ENCODE data around the gene LGALS3BP.
A peak's percentile ranks its signal among the peaks of the same experiment; 100 is the strongest.

The LGALS3BP gene

DNA sequence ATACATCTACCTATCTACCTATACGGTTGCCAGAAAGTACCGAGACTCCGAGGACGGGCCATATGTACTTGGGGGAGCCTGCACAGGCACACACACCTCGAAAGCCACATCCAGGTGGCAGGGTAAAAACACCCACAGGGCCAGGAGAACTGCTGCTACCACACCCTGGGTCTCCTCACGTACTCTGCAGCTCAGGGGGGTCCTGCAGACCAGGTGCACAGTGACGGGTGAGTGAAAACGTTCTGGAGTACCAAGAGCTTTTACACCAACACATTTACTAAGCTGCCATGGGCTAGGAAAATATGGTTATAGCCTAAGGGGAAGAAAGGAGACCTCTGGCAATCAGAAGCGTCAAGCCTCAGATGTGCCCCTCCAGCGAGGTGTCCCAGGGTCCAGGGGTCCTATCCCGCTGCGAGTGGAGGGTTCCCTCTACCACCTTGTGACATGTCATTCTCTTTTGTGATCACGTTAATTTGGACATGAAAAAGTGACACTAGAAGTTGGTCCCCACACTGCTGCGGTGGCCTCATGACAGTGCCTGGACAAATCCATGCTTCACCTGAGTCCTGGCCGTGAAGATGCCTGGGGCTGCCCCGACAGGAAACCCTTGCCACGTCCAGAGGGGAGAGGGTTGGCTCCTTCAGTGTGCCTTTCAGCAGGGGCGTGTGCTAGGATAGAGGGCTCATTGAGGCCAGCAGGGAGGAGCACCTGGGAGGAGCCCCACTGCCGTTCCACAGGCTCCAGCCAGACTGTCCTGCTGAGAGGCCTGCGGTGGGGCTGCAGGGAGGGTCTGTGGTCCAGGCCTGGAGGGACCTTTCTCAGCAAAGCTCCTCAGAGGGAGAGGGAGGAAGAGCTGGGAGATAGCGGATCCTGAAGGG lies 28.0 kb upstream of the LGALS3BP start:
- Mint-ChIP-seq H3K4me1 (peaks cover 54% of the 10 kb centered on the region), H3K9me3 (no peaks in the 10 kb centered on the region), H3K4me3 (peak overlapping the region; percentile 81), H3K36me3 (peaks cover 18% of the 10 kb centered on the region), H3K27ac (peak overlapping the region; percentile 95), H3K27me3 (peaks cover 14% of the 10 kb centered on the region)
- CTCF ChIA-PET, result no interaction called here
- peak; percentile 38 for DNase-seq

DNA sequence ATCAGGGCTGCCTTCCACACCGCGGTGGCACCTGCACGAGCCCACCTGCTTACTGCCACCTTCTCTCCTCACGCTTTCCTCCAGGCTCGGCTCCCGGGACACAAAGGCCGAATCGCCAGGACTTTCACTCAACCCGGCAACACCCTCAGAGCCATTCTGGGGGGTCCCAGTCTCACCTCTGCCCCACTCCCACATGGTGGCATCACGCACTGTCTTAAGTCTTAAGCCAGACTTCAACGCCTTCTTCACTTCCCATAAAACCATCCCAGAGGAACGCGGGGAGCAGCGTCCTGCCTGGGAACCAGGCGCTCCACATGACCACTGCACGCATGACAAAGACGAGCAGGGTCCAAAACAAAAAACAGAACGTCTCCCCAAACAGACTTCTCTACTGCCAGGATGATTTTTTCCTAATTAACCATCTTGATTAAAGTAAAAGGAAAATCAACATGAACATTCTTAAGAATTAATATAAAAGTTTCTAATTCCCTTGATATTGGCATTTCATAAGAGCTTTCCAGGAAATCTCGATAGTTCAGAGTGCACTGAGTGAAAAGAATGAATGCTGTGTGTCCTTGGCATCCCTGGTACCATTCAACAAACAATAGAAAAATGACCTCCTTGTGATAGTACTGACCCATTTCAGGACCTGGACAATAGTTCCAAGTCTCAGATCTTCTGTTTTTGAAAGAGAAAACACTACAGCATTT lies 27.2 kb upstream of the LGALS3BP start:
- DNase-seq, result peak; percentile 17
- CTCF ChIA-PET, result no interaction called here
- H3K4me3 Mint-ChIP-seq, result peak overlapping the region; percentile 81
- H3K36me3 Mint-ChIP-seq, result peaks cover 24% of the 10 kb centered on the region
- peak overlapping the region; percentile 75 for H3K27ac Mint-ChIP-seq
- H3K9me3 Mint-ChIP-seq, result no peaks in the 10 kb centered on the region
- peaks cover 54% of the 10 kb centered on the region for H3K4me1 Mint-ChIP-seq
- H3K27me3 Mint-ChIP-seq, result peaks cover 6% of the 10 kb centered on the region

DNA sequence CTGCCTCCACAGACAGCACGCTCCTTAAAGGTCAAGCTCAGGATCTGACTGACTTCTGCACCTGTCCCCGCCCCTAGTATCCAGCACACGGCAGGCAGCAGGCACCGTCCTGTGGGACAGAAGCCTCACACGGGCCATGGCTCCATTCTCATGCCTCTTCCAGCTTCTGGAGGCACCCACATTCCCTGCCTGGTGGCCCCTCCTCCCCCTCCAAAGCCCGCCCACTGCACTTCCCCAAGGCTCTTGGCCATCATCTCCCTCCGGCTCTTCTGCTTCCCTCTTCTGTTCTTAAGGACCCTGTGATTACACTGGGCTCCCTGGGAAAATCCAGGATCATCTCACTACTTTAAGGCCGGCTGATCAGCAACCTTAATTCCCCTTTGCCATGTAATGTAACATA lies 26.3 kb upstream of the LGALS3BP start:
- peaks cover 54% of the 10 kb centered on the region for H3K4me1 Mint-ChIP-seq
- H3K4me3 Mint-ChIP-seq, result no peak overlapping the region
- peaks cover 5% of the 10 kb centered on the region for H3K27me3 Mint-ChIP-seq
- CTCF ChIA-PET, result interaction anchor here (1.1 kb wide), 1 partner anchor 13 kb away, joined by 3 read pairs; no protein-coding TSS in a partner anchor
- no peaks in the 10 kb centered on the region for H3K9me3 Mint-ChIP-seq
- H3K36me3 Mint-ChIP-seq, result peaks cover 28% of the 10 kb centered on the region
- peak overlapping the region; percentile 84 for H3K27ac Mint-ChIP-seq
- peak; percentile 15 for DNase-seq

DNA sequence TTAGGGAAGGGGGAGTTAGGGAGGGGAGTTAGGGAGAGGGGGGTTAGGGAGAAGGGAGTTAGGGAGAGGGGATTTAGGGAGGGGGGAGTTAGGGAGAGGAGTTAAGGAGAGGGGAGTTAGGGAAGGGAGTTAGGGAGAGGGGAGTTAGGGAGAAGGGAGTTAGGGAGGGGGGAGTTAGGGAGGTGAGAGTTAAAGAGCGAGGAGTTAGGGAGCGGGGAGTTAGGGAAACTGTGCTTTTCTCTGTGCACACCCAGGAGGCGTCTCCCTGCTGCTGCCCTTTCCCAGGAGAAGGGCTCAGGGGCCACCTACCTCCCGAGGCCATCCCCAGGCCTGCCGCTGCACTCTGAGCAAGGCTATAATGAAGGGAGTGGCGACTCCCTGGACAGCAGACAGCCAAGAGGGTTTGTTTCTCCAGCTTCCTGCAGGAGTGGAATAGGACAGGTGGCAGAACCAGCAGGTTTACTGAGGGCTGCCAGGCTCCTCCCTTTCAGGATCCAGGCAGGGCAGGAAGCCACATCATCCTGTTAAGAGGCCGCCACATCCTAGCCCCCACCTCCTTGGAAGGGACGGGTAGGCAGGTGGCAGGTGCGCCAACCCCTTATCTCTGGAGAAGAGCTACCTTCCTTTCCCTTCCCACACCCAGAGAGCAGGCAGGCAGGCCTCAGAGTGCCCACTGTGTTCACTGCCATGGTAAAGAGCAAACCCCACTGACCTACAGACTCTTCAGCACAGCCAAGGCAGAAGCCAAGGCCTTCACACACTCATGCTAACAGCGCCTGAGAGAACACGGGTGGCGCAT lies 25.5 kb upstream of the LGALS3BP start:
- CTCF ChIA-PET, result interaction anchor here (0.5 to 1.1 kb wide), 2 partner anchors 12 to 395 kb away, joined by 3 read pairs; no protein-coding TSS in a partner anchor
- peaks cover 48% of the 10 kb centered on the region for H3K4me1 Mint-ChIP-seq
- peaks cover 5% of the 10 kb centered on the region for H3K27me3 Mint-ChIP-seq
- DNase-seq, result peak; percentile 54
- H3K27ac Mint-ChIP-seq, result peak overlapping the region; percentile 84
- H3K36me3 Mint-ChIP-seq, result peaks cover 35% of the 10 kb centered on the region
- H3K9me3 Mint-ChIP-seq, result no peaks in the 10 kb centered on the region
- H3K4me3 Mint-ChIP-seq, result no peak overlapping the region

DNA sequence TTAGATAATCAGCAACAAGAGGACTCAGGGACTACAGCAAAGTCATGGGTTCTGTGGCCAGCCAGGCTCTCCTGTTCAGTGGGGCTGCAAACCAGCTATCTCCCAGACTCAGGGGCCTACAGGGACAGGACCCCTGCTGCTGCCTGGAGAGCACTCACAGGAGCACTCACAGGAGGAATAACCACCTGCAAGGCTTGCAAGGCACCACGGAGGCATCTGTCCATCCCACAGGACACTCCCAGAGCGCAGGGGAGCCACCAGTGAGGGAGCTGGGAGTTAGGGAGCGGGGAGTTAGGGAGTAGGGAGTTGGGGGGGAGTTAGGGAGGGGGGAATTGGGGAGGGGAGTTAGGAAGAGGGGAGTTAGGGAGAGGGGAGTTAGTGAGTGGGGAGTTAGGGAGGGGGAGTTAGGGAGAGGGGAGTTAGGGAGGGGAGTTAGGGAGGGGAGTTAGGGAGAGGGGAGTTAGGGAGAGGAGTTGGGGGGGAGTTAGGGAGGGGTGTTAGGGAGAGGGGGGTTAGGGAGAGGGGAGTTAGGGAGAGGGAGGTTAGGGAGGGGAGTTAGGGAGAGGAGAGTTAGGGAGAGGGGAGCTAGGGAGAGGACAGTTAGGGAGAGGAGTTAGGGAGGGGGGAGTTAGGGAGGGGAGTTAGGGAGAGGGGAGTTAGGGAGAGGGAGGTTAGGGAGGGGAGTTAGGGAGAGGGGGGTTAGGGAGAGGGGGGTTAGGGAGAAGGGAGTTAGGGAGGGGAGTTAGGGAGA lies 24.1 kb upstream of the LGALS3BP start:
- Mint-ChIP-seq H3K4me1 (peaks cover 41% of the 10 kb centered on the region), H3K4me3 (no peak overlapping the region), H3K9me3 (no peaks in the 10 kb centered on the region), H3K27ac (no peak overlapping the region), H3K27me3 (no peaks in the 10 kb centered on the region), H3K36me3 (peaks cover 37% of the 10 kb centered on the region)
- peak; percentile 8 for DNase-seq
- CTCF ChIA-PET, result interaction anchor here (0.9 kb wide), 1 partner anchor 39 kb away, joined by 3 read pairs; no protein-coding TSS in a partner anchor

DNA sequence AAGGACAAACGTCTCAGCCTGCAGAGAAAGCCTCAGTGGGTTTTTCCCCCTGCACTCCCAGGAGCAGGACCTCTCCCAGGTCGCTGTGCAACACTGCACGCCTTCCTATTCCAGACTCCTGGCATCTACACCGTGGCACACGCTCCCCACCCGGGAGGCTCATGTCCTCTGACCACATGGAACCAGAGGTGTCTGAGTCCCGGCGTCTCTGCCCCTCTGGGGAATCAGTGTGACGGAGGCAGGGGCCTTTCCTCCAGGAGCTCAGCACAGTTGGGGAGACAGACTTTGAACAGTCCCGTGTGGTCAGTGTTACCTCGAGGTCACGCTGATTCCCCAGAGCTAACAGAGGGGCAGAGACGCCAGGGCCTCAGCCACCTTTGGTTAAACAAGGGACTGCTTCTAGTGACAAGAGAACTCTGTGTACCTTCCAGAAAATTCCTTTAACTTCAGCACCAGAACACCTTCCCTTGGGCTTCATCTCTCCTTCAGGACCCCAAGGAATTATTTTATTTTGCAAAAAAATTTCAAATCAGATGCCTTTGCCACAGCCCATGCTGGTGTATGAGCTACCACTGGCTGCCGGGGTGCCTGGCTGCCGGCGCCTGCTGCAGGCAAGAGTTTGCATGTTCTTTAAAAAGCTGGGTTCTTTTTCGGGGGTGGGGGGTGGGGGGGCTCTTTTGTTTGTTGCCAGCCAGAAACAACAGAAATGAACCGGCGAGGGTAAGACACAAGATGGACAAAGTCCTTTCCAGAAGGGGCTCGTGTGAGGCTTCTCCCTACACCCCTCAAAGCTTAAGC lies 23.3 kb upstream of the LGALS3BP start:
- no peaks in the 10 kb centered on the region for H3K27me3 Mint-ChIP-seq

DNA sequence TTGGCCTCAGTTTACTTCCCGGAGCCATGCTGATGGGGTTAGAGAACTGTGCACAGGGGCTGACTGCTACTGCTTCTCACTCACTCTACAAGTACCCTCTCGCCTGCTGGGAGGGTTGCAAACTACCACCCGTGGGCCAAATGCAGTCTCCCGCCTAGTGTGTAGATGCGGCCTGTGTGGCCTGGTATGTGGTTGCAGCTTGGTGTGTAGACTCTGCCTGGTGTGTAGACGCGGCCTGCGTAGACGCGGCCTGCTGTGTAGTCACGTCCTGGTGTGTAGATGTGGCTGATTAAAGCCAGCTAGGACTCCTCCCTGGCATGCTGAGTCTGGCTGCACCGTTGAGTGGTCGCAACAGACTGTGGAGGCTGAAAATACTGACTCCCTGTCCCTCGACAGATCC lies 22.6 kb upstream of the LGALS3BP start:
- peaks cover 34% of the 10 kb centered on the region for H3K36me3 Mint-ChIP-seq
- H3K9me3 Mint-ChIP-seq, result no peaks in the 10 kb centered on the region
- H3K4me3 Mint-ChIP-seq, result no peak overlapping the region
- peak overlapping the region; percentile 20 for H3K27ac Mint-ChIP-seq
- DNase-seq, result peak; percentile 14
- CTCF ChIA-PET, result no interaction called here
- H3K4me1 Mint-ChIP-seq, result peaks cover 26% of the 10 kb centered on the region
- no peaks in the 10 kb centered on the region for H3K27me3 Mint-ChIP-seq

More for the DNA sequence above, 23.3 kb upstream of the LGALS3BP start:
- H3K9me3 Mint-ChIP-seq, result no peaks in the 10 kb centered on the region
- DNase-seq, result peak; percentile 12
- peaks cover 33% of the 10 kb centered on the region for H3K36me3 Mint-ChIP-seq
- no peak overlapping the region for H3K4me3 Mint-ChIP-seq
- peaks cover 33% of the 10 kb centered on the region for H3K4me1 Mint-ChIP-seq
- H3K27ac Mint-ChIP-seq, result no peak overlapping the region
- CTCF ChIA-PET, result interaction anchor here (0.9 kb wide), 1 partner anchor 39 kb away, joined by 3 read pairs; no protein-coding TSS in a partner anchor

DNA sequence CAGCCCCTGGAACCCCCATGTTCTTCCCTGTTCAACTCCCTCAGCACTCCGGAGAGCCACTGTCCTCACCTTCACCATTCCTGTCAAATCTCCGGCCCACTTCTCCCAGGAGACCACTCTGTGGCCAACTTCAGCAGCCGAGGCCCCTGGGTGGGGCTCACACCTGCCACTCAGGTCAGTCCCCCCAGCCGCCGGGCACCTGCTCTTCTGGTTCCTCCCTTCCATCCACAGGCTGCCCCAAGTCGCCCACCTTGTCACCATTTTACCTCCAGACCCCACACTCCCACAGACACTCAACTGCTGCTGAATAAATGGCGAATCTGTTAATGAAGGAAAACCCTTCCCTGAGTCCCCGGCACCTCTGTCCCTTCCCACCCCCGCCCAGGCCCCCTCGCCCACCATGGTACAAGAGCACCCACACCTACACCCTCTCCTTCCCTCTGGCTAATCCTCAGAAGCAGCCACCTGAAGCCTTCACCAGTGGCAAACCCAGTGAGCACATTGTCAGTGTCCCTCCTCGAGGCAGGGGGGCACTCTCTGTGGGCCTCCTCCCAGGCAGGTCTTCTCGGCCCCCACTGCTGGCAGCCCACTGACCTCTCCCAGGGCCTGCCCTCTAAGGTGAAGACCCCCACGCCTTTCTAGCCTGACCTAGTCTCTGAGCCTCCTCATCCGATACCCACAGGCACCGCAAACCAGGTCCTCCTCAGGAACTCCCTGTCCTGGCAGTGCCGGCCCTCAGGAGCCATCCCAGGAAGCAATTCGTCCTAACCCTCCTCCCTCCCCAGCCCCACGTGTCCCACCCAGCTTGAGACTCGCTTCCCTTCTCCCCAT lies 21.7 kb upstream of the LGALS3BP start:
- no peak overlapping the region for H3K4me3 Mint-ChIP-seq
- peaks cover 36% of the 10 kb centered on the region for H3K36me3 Mint-ChIP-seq
- CTCF ChIA-PET, result no interaction called here
- H3K4me1 Mint-ChIP-seq, result peaks cover 17% of the 10 kb centered on the region
- H3K27me3 Mint-ChIP-seq, result no peaks in the 10 kb centered on the region
- peak; percentile 11 for DNase-seq
- H3K9me3 Mint-ChIP-seq, result no peaks in the 10 kb centered on the region
- H3K27ac Mint-ChIP-seq, result peak overlapping the region; percentile 20

DNA sequence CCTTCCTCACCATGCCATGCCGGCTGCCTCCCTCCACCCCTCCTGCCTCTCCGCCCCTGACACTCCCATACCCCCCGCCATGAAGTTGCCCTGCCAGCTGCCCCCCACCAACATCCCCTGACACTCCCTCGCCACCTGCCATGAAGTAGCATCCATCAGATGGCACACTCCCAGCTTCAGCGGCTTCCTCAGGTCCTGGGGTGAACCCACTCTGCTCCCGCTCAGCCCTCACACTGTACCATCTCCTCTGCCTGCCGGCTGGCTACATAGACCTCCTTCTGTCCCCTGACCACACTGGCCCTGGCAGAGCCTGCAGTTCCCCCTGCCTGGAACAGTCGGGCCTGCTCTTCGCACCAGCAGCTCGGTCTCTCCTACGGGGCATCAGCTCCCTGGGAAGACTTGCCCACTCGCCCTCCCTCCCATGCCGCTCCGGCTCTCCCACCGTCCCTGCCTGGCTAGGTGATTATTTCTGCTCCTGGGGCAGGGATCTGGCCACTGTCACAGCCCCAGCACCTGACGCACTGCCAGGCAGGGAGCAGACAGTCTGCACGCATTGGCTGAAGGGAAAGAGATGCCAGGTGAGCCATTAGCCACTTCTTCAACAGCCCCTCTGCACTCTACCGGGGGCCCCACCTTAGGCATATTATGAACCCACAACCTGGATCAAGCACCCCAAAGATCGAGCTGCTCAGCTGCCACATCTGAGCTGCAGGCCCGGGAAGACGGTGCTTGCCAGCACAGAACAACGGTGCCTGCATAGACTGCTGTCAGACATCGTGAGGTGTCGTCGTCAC lies 20.9 kb upstream of the LGALS3BP start:
- H3K9me3 Mint-ChIP-seq, result no peaks in the 10 kb centered on the region
- peaks cover 9% of the 10 kb centered on the region for H3K4me1 Mint-ChIP-seq
- H3K36me3 Mint-ChIP-seq, result peaks cover 39% of the 10 kb centered on the region
- DNase-seq, result peak; percentile 6
- peak overlapping the region; percentile 33 for H3K27ac Mint-ChIP-seq
- H3K27me3 Mint-ChIP-seq, result no peaks in the 10 kb centered on the region
- no peak overlapping the region for H3K4me3 Mint-ChIP-seq
- CTCF ChIA-PET, result no interaction called here

DNA sequence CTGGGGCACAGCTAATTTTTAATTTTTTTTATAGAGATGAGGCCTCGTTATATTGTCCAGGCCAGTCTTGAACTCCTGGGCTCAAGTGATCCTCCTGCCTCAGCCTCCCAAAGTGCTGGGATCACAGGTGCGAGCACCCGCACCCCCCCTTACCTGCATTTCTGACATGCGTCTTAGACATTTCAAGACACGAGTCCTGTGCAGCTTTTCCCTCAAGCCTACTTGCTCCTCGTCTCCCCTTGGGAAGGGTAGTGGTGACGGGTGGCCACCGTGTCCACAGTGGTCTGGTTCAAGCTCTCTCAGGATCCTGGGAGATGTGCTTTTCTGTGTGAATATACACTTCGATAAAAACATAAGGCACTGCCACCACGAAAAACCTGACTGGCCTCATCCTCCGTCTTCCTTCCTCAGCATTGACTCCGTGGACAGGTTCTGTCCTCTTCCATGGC lies 20.2 kb upstream of the LGALS3BP start:
- Mint-ChIP-seq H3K4me1 (peaks cover 3% of the 10 kb centered on the region), H3K27ac (no peak overlapping the region), H3K36me3 (peaks cover 41% of the 10 kb centered on the region), H3K9me3 (no peaks in the 10 kb centered on the region), H3K27me3 (no peaks in the 10 kb centered on the region), H3K4me3 (no peak overlapping the region)
- peak; percentile 15 for DNase-seq
- CTCF ChIA-PET, result no interaction called here

DNA sequence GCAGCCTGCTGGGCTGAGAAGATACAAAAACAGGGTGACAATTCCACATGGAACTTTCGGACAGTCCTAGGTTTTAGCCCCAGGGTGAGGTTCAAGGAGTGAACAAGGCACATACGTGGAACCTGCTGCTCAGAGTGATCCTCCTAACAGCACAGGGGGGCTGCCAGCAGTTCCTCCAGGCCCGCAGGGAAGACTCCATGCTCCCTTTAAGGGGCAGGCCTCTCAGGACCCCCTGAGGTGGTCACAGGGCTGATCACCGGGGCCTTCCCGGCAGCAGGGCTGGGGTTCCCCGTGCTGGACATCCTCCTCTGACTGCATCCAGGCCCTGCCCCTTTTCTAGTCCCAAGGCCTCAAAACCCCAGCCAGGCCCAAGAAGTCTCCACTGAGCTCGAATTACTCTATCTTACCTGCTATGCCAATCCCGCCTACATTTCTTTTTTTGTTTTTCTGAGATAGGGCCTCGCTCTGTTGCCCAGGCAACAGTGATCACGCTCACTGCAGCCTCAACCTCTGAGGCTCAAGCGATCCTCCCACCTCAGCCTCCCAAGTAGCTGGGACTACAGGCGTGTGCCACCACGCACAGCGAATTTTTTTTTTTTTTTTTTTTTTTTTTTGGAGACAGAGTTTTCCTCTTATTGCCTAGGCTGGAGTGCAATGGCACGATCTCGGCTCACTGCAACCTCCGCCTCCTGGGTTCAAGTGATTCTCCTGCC lies 19.5 kb upstream of the LGALS3BP start:
- Mint-ChIP-seq H3K36me3 (peaks cover 41% of the 10 kb centered on the region), H3K4me1 (peaks cover 3% of the 10 kb centered on the region), H3K9me3 (no peaks in the 10 kb centered on the region), H3K4me3 (no peak overlapping the region), H3K27me3 (no peaks in the 10 kb centered on the region), H3K27ac (no peak overlapping the region)
- DNase-seq, result peak; percentile 8
- CTCF ChIA-PET, result no interaction called here

Measured in activated naive CD4-positive, alpha-beta T cell treated with anti-CD3 and anti-CD28 coated beads, Interleukin-2, amount 10 ng/mL, durations not matched to agents 7 days and 5 days (primary cell).